Measurements from ENCODE around the gene DLG2.

DLG2 gene

GRCh38 chr11:83864412-83865057 is 1762.6 kb downstream of the DLG2 start:
- TF ChIP-seq CTCF (IDR thresholded peaks at IDR 0.05), result no peak
- no peaks in the 10 kb centered on the region for H3K9me3 ChIP-seq
- H3K27ac ChIP-seq, result no peak overlapping the region
- no peaks in the 10 kb centered on the region for H3K36me3 ChIP-seq
- H3K4me3 ChIP-seq (ENCODE audit: low read depth in 1 of 2, low read length in 1 of 2), result no peak overlapping the region
- no peaks in the 10 kb centered on the region for H3K4me1 ChIP-seq (ENCODE audit: control insufficient read depth in 1 of 2, insufficient read depth in 1 of 2, low read depth in 1 of 2, low read length in 1 of 2)
- no peaks in the 10 kb centered on the region for H3K27me3 ChIP-seq

- no peak for TF ChIP-seq CTCF (IDR thresholded peaks at IDR 0.05)
- Histone ChIP-seq H3K4me3 (ENCODE audit: low read depth in 1 of 2, low read length in 1 of 2) (no peak overlapping the region), H3K4me1 (ENCODE audit: control insufficient read depth in 1 of 2, insufficient read depth in 1 of 2, low read depth in 1 of 2, low read length in 1 of 2) (no peaks in the 10 kb centered on the region), H3K9me3 (no peaks in the 10 kb centered on the region), H3K27ac (no peak overlapping the region), H3K36me3 (no peaks in the 10 kb centered on the region), H3K27me3 (no peaks in the 10 kb centered on the region)
These were observed 1763.9 kb downstream of the DLG2 start for GRCh38 chr11:83863272-83863671.

GRCh38 chr11:83862691-83863090 is 1764.5 kb downstream of the DLG2 start:
- Histone ChIP-seq H3K9me3 (no peaks in the 10 kb centered on the region), H3K4me1 (ENCODE audit: control insufficient read depth in 1 of 2, insufficient read depth in 1 of 2, low read depth in 1 of 2, low read length in 1 of 2) (no peaks in the 10 kb centered on the region), H3K36me3 (no peaks in the 10 kb centered on the region), H3K27me3 (no peaks in the 10 kb centered on the region), H3K27ac (no peak overlapping the region), H3K4me3 (ENCODE audit: low read depth in 1 of 2, low read length in 1 of 2) (no peak overlapping the region)
- TF ChIP-seq CTCF (IDR thresholded peaks at IDR 0.05), result no peak

GRCh38 chr11:83862033-83862432 is 1765.1 kb downstream of the DLG2 start:
- no peak for TF ChIP-seq CTCF (IDR thresholded peaks at IDR 0.05)
- no peaks in the 10 kb centered on the region for H3K9me3 ChIP-seq
- no peak overlapping the region for H3K27ac ChIP-seq
- no peaks in the 10 kb centered on the region for H3K4me1 ChIP-seq (ENCODE audit: control insufficient read depth in 1 of 2, insufficient read depth in 1 of 2, low read depth in 1 of 2, low read length in 1 of 2)
- no peaks in the 10 kb centered on the region for H3K27me3 ChIP-seq
- no peaks in the 10 kb centered on the region for H3K36me3 ChIP-seq
- no peak overlapping the region for H3K4me3 ChIP-seq (ENCODE audit: low read depth in 1 of 2, low read length in 1 of 2)

- Histone ChIP-seq H3K36me3 (no peaks in the 10 kb centered on the region), H3K27ac (no peak overlapping the region), H3K4me1 (ENCODE audit: control insufficient read depth in 1 of 2, insufficient read depth in 1 of 2, low read depth in 1 of 2, low read length in 1 of 2) (no peaks in the 10 kb centered on the region), H3K27me3 (no peaks in the 10 kb centered on the region), H3K9me3 (no peaks in the 10 kb centered on the region), H3K4me3 (ENCODE audit: low read depth in 1 of 2, low read length in 1 of 2) (no peak overlapping the region)
- TF ChIP-seq CTCF (IDR thresholded peaks at IDR 0.05), result no peak
These were observed 1768.5 kb downstream of the DLG2 start for GRCh38 chr11:83858694-83859093.

Data from neutrophil (primary cell).